ENCODE measurements around the gene CDH19. TPM values are rescaled to one million over a fixed set of nuclear protein-coding genes. Genes with fewer than 3 reads are reported as not detected.

CDH19 gene
- total and polyA plus RNA-seq, 2 donors from 2014 or later: 0.37 to 0.94 TPM

DNA sequence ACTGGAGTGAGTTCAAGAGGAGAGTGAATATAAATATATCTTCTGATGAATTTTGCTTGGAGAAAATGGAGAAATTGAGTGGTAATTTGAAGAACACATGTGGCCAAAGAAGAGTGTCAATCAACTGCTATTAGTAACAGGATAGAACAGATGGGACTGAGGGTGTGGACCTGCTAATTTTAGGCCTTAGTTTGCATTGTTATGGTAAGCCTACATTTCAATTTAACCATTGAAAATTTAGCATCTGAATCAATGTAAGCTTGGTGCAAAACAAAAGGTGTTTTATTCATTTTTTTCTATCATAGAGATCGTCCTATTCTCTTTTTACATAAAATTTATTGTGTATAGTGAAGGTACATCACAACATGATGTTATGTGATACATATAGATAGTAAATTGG lies 42.1 kb upstream of the CDH19 start:
- H3K36me3 ChIP-seq (ENCODE audit: control insufficient read depth in 2 of 3, insufficient read depth in 3 of 3, low read length in 3 of 3): no peaks in the 10 kb centered on the region
- H3K27me3 ChIP-seq (ENCODE audit: control insufficient read depth, insufficient read depth, low read length): no peaks in the 10 kb centered on the region
- no peak overlapping the region for H3K27ac ChIP-seq (ENCODE audit: low read depth in 2 of 2, low read length in 2 of 2)
- FAIRE-seq (no peak), DNase-seq (no peak)
- no peak overlapping the region for H3K9ac ChIP-seq (ENCODE audit: low read length in 3 of 3)
- H3K9me3 ChIP-seq (ENCODE audit: control insufficient read depth in 2 of 3, insufficient read depth in 1 of 3, low read length in 3 of 3): no peaks in the 10 kb centered on the region
- no peak for TF ChIP-seq CTCF (IDR thresholded peaks at IDR 0.05; ENCODE audit: borderline replicate concordance, extremely low read depth, insufficient read depth)
- H3K4me3 ChIP-seq (ENCODE audit: low read length in 3 of 3): no peak overlapping the region
- intact Hi-C loops (cut with DNase I): no loop called here
- H3K4me1 ChIP-seq (ENCODE audit: control insufficient read depth in 2 of 3, insufficient read depth in 2 of 3, low read depth in 1 of 3, low read length in 3 of 3): no peaks in the 10 kb centered on the region

GRCh38 chr18:66641056-66641455 lies 37.2 kb upstream of the CDH19 start:
- H3K36me3 ChIP-seq (ENCODE audit: control insufficient read depth in 2 of 3, insufficient read depth in 3 of 3, low read length in 3 of 3): no peaks in the 10 kb centered on the region
- DNase-seq: no peak
- no peak overlapping the region for H3K9ac ChIP-seq (ENCODE audit: low read length in 3 of 3)
- H3K4me3 ChIP-seq (ENCODE audit: low read length in 3 of 3): no peak overlapping the region
- TF ChIP-seq CTCF (IDR thresholded peaks at IDR 0.05; ENCODE audit: borderline replicate concordance, extremely low read depth, insufficient read depth): no peak
- no peak overlapping the region for H3K27ac ChIP-seq (ENCODE audit: low read depth in 2 of 2, low read length in 2 of 2)
- no peaks in the 10 kb centered on the region for H3K9me3 ChIP-seq (ENCODE audit: control insufficient read depth in 2 of 3, insufficient read depth in 1 of 3, low read length in 3 of 3)
- H3K4me1 ChIP-seq (ENCODE audit: control insufficient read depth in 2 of 3, insufficient read depth in 2 of 3, low read depth in 1 of 3, low read length in 3 of 3): no peaks in the 10 kb centered on the region
- intact Hi-C loops (cut with DNase I): no loop called here
- no peak for FAIRE-seq
- H3K27me3 ChIP-seq (ENCODE audit: control insufficient read depth, insufficient read depth, low read length): no peaks in the 10 kb centered on the region

- FAIRE-seq (no peak), DNase-seq (no peak)
- Histone ChIP-seq H3K4me3 (ENCODE audit: low read length in 3 of 3) (no peak overlapping the region), H3K27me3 (ENCODE audit: control insufficient read depth, insufficient read depth, low read length) (no peaks in the 10 kb centered on the region), H3K36me3 (ENCODE audit: control insufficient read depth in 2 of 3, insufficient read depth in 3 of 3, low read length in 3 of 3) (no peaks in the 10 kb centered on the region), H3K4me1 (ENCODE audit: control insufficient read depth in 2 of 3, insufficient read depth in 2 of 3, low read depth in 1 of 3, low read length in 3 of 3) (no peaks in the 10 kb centered on the region), H3K9ac (ENCODE audit: low read length in 3 of 3) (no peak overlapping the region), H3K27ac (ENCODE audit: low read depth in 2 of 2, low read length in 2 of 2) (no peak overlapping the region), H3K9me3 (ENCODE audit: control insufficient read depth in 2 of 3, insufficient read depth in 1 of 3, low read length in 3 of 3) (no peaks in the 10 kb centered on the region)
- intact Hi-C loops (cut with DNase I): no loop called here
- TF ChIP-seq CTCF (IDR thresholded peaks at IDR 0.05; ENCODE audit: borderline replicate concordance, extremely low read depth, insufficient read depth): no peak
Observed at GRCh38 chr18:66640431-66640830, 36.5 kb upstream of the CDH19 start.
